ENCODE measurements around the gene ZNF70. TPM values are rescaled to one million over a fixed set of nuclear protein-coding genes. Genes with fewer than 3 reads are reported as not detected.

The ZNF70 gene
- total RNA-seq, 1 experiment from 2014 or later = 3.2 TPM

- H3K9me3 ChIP-seq (ENCODE audit: control insufficient read depth in 1 of 2, insufficient read depth in 1 of 2, low read depth in 1 of 2, low read length in 2 of 2) = no peaks in the 10 kb centered on the region
- ChIA-PET POLR2A (interaction anchor here (2.6 kb wide), 1 partner anchor 18 kb away, joined by 8 read pairs; no protein-coding TSS in a partner anchor), RAD21 (ENCODE audit: low non-redundant PET in 1 of 2, low total read pairs in 2 of 2, uncharacterized antibody in 2 of 2, unreplicated experiment in 2 of 2) (no interaction called here), CTCF (interaction anchor here (0.6 kb wide), 1 partner anchor 593 kb away, joined by 3 read pairs; no protein-coding TSS in a partner anchor)
- BruUV-seq (replicated peaks) = no TSS peak
- intact Hi-C loops (cut with micrococcal nuclease) = no loop called here
- H3K9ac ChIP-seq (ENCODE audit: low read length) = no peak overlapping the region
- peaks cover 61% of the 10 kb centered on the region for H3K79me2 ChIP-seq (ENCODE audit: insufficient read depth, low read length)
- peaks cover 0 to 5% of the 10 kb centered on the region in 2 experiments; a peak in 1 of 4 replicates for H3K36me3 ChIP-seq (ENCODE audit: control insufficient read depth in 1 of 2, insufficient read depth in 2 of 2, low read length in 2 of 2)
- no peak overlapping the region for H3K4me3 ChIP-seq (replicated peaks in 1 of 2; ENCODE audit: low read depth in 1 of 2, low read length in 2 of 2)
- TF ChIP-seq FOSL1 (IDR thresholded peaks at IDR 0.05; ENCODE audit: low read depth) (no peak), SP1 (IDR thresholded peaks at IDR 0.05; ENCODE audit: low read depth) (no peak), CBX3 (IDR thresholded peaks at IDR 0.05; ENCODE audit: low read depth) (no peak), EZH2phosphoT487 (IDR thresholded peaks at IDR 0.05; ENCODE audit: borderline replicate concordance) (no peak), ZBTB33 (IDR thresholded peaks at IDR 0.05; ENCODE audit: extremely low read depth, insufficient replicate concordance, low read length) (no peak), ZFX (IDR thresholded peaks at IDR 0.05) (no peak), EGR1 (IDR thresholded peaks at IDR 0.05; ENCODE audit: low read depth) (no peak), TCF7L2 (IDR thresholded peaks at IDR 0.05; ENCODE audit: borderline replicate concordance, extremely low read depth, insufficient read depth, insufficient read length) (no peak), RAD21 (IDR thresholded peaks at IDR 0.05; ENCODE audit: low read depth) (no peak), SRF (IDR thresholded peaks at IDR 0.05; ENCODE audit: low read depth) (no peak), POLR2A (IDR thresholded peaks at IDR 0.05; ENCODE audit: borderline replicate concordance, extremely low read depth, insufficient read depth, insufficient read length) (no peak), EZH2 (IDR thresholded peaks at IDR 0.05) (no peak), CTCF (IDR thresholded peaks at IDR 0.05 in 2 of 3, conservative IDR thresholded peaks at IDR 0.05 in 1 of 3; ENCODE audit: borderline replicate concordance in 1 of 3, insufficient read depth in 1 of 3, low read depth in 2 of 3, low read length in 2 of 3) (no peak)
- TF ChIP-seq, protein P1, sequence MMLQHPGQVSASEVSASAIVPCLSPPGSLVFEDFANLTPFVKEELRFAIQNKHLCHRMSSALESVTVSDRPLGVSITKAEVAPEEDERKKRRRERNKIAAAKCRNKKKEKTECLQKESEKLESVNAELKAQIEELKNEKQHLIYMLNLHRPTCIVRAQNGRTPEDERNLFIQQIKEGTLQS (IDR thresholded peaks at IDR 0.05) = no peak
- TF ChIP-seq, protein P2, sequence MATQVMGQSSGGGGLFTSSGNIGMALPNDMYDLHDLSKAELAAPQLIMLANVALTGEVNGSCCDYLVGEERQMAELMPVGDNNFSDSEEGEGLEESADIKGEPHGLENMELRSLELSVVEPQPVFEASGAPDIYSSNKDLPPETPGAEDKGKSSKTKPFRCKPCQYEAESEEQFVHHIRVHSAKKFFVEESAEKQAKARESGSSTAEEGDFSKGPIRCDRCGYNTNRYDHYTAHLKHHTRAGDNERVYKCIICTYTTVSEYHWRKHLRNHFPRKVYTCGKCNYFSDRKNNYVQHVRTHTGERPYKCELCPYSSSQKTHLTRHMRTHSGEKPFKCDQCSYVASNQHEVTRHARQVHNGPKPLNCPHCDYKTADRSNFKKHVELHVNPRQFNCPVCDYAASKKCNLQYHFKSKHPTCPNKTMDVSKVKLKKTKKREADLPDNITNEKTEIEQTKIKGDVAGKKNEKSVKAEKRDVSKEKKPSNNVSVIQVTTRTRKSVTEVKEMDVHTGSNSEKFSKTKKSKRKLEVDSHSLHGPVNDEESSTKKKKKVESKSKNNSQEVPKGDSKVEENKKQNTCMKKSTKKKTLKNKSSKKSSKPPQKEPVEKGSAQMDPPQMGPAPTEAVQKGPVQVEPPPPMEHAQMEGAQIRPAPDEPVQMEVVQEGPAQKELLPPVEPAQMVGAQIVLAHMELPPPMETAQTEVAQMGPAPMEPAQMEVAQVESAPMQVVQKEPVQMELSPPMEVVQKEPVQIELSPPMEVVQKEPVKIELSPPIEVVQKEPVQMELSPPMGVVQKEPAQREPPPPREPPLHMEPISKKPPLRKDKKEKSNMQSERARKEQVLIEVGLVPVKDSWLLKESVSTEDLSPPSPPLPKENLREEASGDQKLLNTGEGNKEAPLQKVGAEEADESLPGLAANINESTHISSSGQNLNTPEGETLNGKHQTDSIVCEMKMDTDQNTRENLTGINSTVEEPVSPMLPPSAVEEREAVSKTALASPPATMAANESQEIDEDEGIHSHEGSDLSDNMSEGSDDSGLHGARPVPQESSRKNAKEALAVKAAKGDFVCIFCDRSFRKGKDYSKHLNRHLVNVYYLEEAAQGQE (IDR thresholded peaks at IDR 0.05; ENCODE audit: low read depth) = no peak
- TF ChIP-seq, protein P3, sequence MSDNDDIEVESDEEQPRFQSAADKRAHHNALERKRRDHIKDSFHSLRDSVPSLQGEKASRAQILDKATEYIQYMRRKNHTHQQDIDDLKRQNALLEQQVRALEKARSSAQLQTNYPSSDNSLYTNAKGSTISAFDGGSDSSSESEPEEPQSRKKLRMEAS (IDR thresholded peaks at IDR 0.05) = no peak
- no peaks in the 10 kb centered on the region for H3K9me2 ChIP-seq (ENCODE audit: insufficient read depth)
- no peak for DNase-seq (ENCODE audit: low read depth, low spot score)
- H3K27me3 ChIP-seq (ENCODE audit: insufficient read depth, low read length) = no peaks in the 10 kb centered on the region
- no peak overlapping the region for H3K27ac ChIP-seq (ENCODE audit: low read depth, low read length)
- no peak for ATAC-seq
- H3K4me1 ChIP-seq (ENCODE audit: control insufficient read depth in 1 of 2, insufficient read depth in 2 of 2, low read length in 2 of 2) = peaks cover 11 to 24% of the 10 kb centered on the region in 2 experiments; a peak in 3 of 4 replicates
- no peak overlapping the region for H3K4me2 ChIP-seq (ENCODE audit: low read length)
- H4K20me1 ChIP-seq (ENCODE audit: insufficient read depth) = peaks cover 8% of the 10 kb centered on the region; the same call in 1 of the 2 replicates
- H2AFZ ChIP-seq (ENCODE audit: low read depth, low read length, poor library complexity, severe bottlenecking) = no peak overlapping the region
Measured at GRCh38 chr22:23789121-23789520, 38.2 kb upstream of the ZNF70 start.
